Measurements from ENCODE around the gene ALDH5A1. TPM values are rescaled to one million over a fixed set of nuclear protein-coding genes. Genes with fewer than 3 reads are reported as not detected.

Gene ALDH5A1
- total RNA-seq, 2 donors from 2014 or later = 4.4 to 8.2 TPM

GRCh38 chr6:24455061-24455460 is 39.7 kb upstream of the ALDH5A1 start:
- DNase-seq (no peak), ATAC-seq (no peak)
- H3K4me1 ChIP-seq = no peaks in the 10 kb centered on the region
- H3K4me3 ChIP-seq = no peak overlapping the region
- 94 to 95% methylated on average over 4 of the region's 4 CpGs for WGBS, 2 donors
- intact Hi-C loops (cut with DNase I) = no loop called here
- no peaks in the 10 kb centered on the region for H3K36me3 ChIP-seq (replicated peaks in 1 of 2; ENCODE audit: insufficient read depth in 1 of 2, low read depth in 2 of 2)
- H3K27ac ChIP-seq = no peak overlapping the region
- TF ChIP-seq POLR2A (IDR thresholded peaks at IDR 0.05) (no peak), CTCF (IDR thresholded peaks at IDR 0.05) (no peak)
- no peaks in the 10 kb centered on the region for H3K27me3 ChIP-seq
- no peaks in the 10 kb centered on the region for H3K9me3 ChIP-seq

GRCh38 chr6:24458134-24458533 is 36.6 kb upstream of the ALDH5A1 start:
- intact Hi-C loops (cut with DNase I) = no loop called here
- Histone ChIP-seq H3K36me3 (replicated peaks in 1 of 2; ENCODE audit: insufficient read depth in 1 of 2, low read depth in 2 of 2) (no peaks in the 10 kb centered on the region), H3K9me3 (no peaks in the 10 kb centered on the region), H3K4me1 (no peaks in the 10 kb centered on the region), H3K4me3 (no peak overlapping the region), H3K27ac (no peak overlapping the region), H3K27me3 (no peaks in the 10 kb centered on the region)
- TF ChIP-seq CTCF (IDR thresholded peaks at IDR 0.05) (no peak), POLR2A (IDR thresholded peaks at IDR 0.05) (no peak)
- 67 to 83% methylated on average over 3 to 4 of the region's 4 CpGs for WGBS, 2 donors
- ATAC-seq (no peak), DNase-seq (no peak)

- Histone ChIP-seq H3K27ac (no peak overlapping the region), H3K36me3 (replicated peaks in 1 of 2; ENCODE audit: insufficient read depth in 1 of 2, low read depth in 2 of 2) (no peaks in the 10 kb centered on the region), H3K9me3 (no peaks in the 10 kb centered on the region), H3K27me3 (no peaks in the 10 kb centered on the region), H3K4me1 (no peaks in the 10 kb centered on the region), H3K4me3 (no peak overlapping the region)
- intact Hi-C loops (cut with DNase I) = no loop called here
- TF ChIP-seq CTCF (IDR thresholded peaks at IDR 0.05) (no peak), POLR2A (IDR thresholded peaks at IDR 0.05) (no peak)
- ATAC-seq (no peak), DNase-seq (no peak)
- WGBS, 2 donors = 83 to 92% methylated on average over 2 of the region's 2 CpGs
These were observed 35.8 kb upstream of the ALDH5A1 start for GRCh38 chr6:24458941-24459340.

- intact Hi-C loops (cut with DNase I) = no loop called here
- 85 to 87% methylated on average over 4 of the region's 4 CpGs for WGBS, 2 donors
- ATAC-seq = no peak
These were observed 33.8 kb upstream of the ALDH5A1 start for GRCh38 chr6:24460966-24461365.

More at GRCh38 chr6:24460966-24461365, 33.8 kb upstream of the ALDH5A1 start:
- Histone ChIP-seq H3K9me3 (no peaks in the 10 kb centered on the region), H3K36me3 (replicated peaks in 1 of 2; ENCODE audit: insufficient read depth in 1 of 2, low read depth in 2 of 2) (no peaks in the 10 kb centered on the region), H3K27me3 (no peaks in the 10 kb centered on the region), H3K27ac (no peak overlapping the region), H3K4me3 (no peak overlapping the region), H3K4me1 (no peaks in the 10 kb centered on the region)
- DNase-seq = no peak
- TF ChIP-seq POLR2A (IDR thresholded peaks at IDR 0.05) = no peak
- TF ChIP-seq CTCF (IDR thresholded peaks at IDR 0.05) = no peak

Data from body of pancreas (tissue), 4 donors.